Erythroblast (primary cell): ENCODE data around the gene ST6GALNAC2.

Experiments
- GATA1 ChIP-seq: IDR thresholded peaks from 2 replicates; pipeline ENCODE4 v1.6.1; 2011; ENCODE audit warnings: low read depth, mild to moderate bottlenecking, control low read depth, low read length, moderate library complexity
- POLR2A ChIP-seq: IDR thresholded peaks from 2 replicates; pipeline ENCODE4 v1.6.1; 2011; ENCODE audit warnings: mild to moderate bottlenecking, low read length

DNA sequence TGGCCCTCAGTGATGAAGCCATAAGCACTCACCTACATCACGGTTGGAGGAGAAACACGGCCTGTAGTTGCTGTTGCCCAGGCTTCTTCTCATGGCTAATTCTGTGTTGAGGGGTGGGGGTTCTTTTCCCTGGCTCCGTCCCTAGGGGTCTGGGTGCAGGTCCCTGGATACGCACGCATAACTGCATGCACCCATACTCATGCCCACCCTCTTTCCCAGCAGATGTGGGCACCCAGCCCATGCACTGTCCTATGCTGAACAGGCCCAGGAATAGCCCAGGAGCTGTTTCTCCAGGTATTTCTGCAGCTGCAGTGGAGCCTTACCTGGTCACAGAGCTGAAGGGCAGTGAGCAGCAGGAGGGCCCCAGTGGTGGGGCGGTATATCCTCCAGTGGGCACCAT lies 39.8 kb upstream of the ST6GALNAC2 start:
- TF ChIP-seq POLR2A (no peak), GATA1 (no peak)
